ENCODE results near the gene TUFM.

The TUFM gene

GRCh38 chr16:28845293-28845692 lies 855 bp downstream of the TUFM start:
- no peak for TF ChIP-seq CTCF (IDR thresholded peaks at IDR 0.05; ENCODE audit: low read length, missing control alignments)
- H3K4me3 ChIP-seq (replicated peaks; ENCODE audit: low read depth, low read length) = peak overlapping the region; percentile 98
- DNase-seq (ENCODE audit: low read depth) = peak; percentile 48

GRCh38 chr16:28844226-28844885 lies 1.8 kb downstream of the TUFM start:
- no peak for DNase-seq (ENCODE audit: low read depth)
- no peak for TF ChIP-seq CTCF (IDR thresholded peaks at IDR 0.05; ENCODE audit: low read length, missing control alignments)
- H3K4me3 ChIP-seq (replicated peaks; ENCODE audit: low read depth, low read length) = no peak overlapping the region

- H3K4me3 ChIP-seq (replicated peaks; ENCODE audit: low read depth, low read length) = no peak overlapping the region
- no peak for TF ChIP-seq CTCF (IDR thresholded peaks at IDR 0.05; ENCODE audit: low read length, missing control alignments)
- no peak for DNase-seq (ENCODE audit: low read depth)
Observed at GRCh38 chr16:28843766-28844165, 2.4 kb downstream of the TUFM start.

GRCh38 chr16:28842696-28843095 lies 3.5 kb downstream of the TUFM start:
- no peak for TF ChIP-seq CTCF (IDR thresholded peaks at IDR 0.05; ENCODE audit: low read length, missing control alignments)
- no peak overlapping the region for H3K4me3 ChIP-seq (replicated peaks; ENCODE audit: low read depth, low read length)
- DNase-seq (ENCODE audit: low read depth) = no peak

GRCh38 chr16:28839899-28840298 lies 6.2 kb downstream of the TUFM start:
- TF ChIP-seq CTCF (IDR thresholded peaks at IDR 0.05; ENCODE audit: low read length, missing control alignments) = no peak
- H3K4me3 ChIP-seq (replicated peaks; ENCODE audit: low read depth, low read length) = no peak overlapping the region
- no peak for DNase-seq (ENCODE audit: low read depth)

GRCh38 chr16:28839004-28839639 lies 7.0 kb downstream of the TUFM start:
- H3K4me3 ChIP-seq (replicated peaks; ENCODE audit: low read depth, low read length) = no peak overlapping the region
- no peak for TF ChIP-seq CTCF (IDR thresholded peaks at IDR 0.05; ENCODE audit: low read length, missing control alignments)
- DNase-seq (ENCODE audit: low read depth) = no peak

GRCh38 chr16:28838558-28838918 lies 7.6 kb downstream of the TUFM start:
- DNase-seq (ENCODE audit: low read depth) = no peak
- H3K4me3 ChIP-seq (replicated peaks; ENCODE audit: low read depth, low read length) = no peak overlapping the region
- TF ChIP-seq CTCF (IDR thresholded peaks at IDR 0.05; ENCODE audit: low read length, missing control alignments) = no peak

Measured in fibroblast of pulmonary artery (primary cell).